Heart right ventricle (tissue), 16 donors: Measurements from ENCODE around the gene STK32A. TPM values are rescaled to one million over a fixed set of nuclear protein-coding genes. Genes with fewer than 3 reads are reported as not detected.
A peak's percentile ranks its signal among the peaks of the same experiment; 100 is the strongest.

Experiments
- ATAC-seq, 8 donors: fragments of 200-7000 bp; cut with Tn5 transposase; one replicate each; pipeline ENCODE4 v1.9.1; 2020; ENCODE audit warnings: mild to moderate bottlenecking in 8 of 8, moderate library complexity in 8 of 8, moderate number of reproducible peaks in 1 of 8
- DNase-seq, 2 donors: peaks; one replicate each; pipeline ENCODE4 v3.0.0-alpha.2; 2020
- H3K27ac ChIP-seq, 10 donors: fragments of 200-600 bp; sonication (generic) in 2 of 10; one replicate each; pipeline versions ENCODE4 v1.5.0 to v1.8.0; 2020 to 2022; ENCODE audit warnings: mild to moderate bottlenecking in 3 of 10
- H3K27me3 ChIP-seq, 7 donors: fragments of 200-600 bp; one replicate each; pipeline ENCODE4 v1.8.0; 2021 to 2022; ENCODE audit warnings: mild to moderate bottlenecking in 2 of 7
- H3K36me3 ChIP-seq, 9 donors: fragments of 200-600 bp; sonication (generic) in 1 of 9; one replicate each; pipeline versions ENCODE4 v1.5.0 to v1.8.0; 2020 to 2022; ENCODE audit warnings: mild to moderate bottlenecking in 2 of 9
- H3K4me1 ChIP-seq, 9 donors: fragments of 200-600 bp; sonication (generic) in 1 of 9; one replicate each; pipeline versions ENCODE4 v1.5.0 to v1.8.0; 2020 to 2022; ENCODE audit warnings: mild to moderate bottlenecking in 4 of 9
- H3K4me3 ChIP-seq, 10 donors: fragments of 200-600 bp; sonication (generic) in 2 of 10; one replicate each; pipeline versions ENCODE4 v1.5.0 to v1.8.0; 2020 to 2022; ENCODE audit warnings: mild to moderate bottlenecking in 7 of 10, moderate library complexity in 2 of 10
- H3K9me3 ChIP-seq, 11 donors: fragments of 200-600 bp in 10 of 11; sonication (generic) in 2 of 11; one replicate each; pipeline versions ENCODE4 v1.5.0 to v1.8.0; 2013 to 2022; ENCODE audit warnings: mild to moderate bottlenecking in 2 of 11, control low read depth in 1 of 11, moderate library complexity in 1 of 11
- WGBS, 2 donors: extraction: QIAGEN DNeasy Blood & Tissue Kit; methylation state at CpG; one replicate each; pipeline ENCODE4 v1.1.7; 2013; ENCODE audit warnings: inconsistent platforms in 1 of 2; 5-methylcytosine and 5-hydroxymethylcytosine counted together
- intact Hi-C, 10 donors: fragments of 100-400 bp; cut with DNase I; formaldehyde crosslinking; loops; one replicate each; pipeline versions ENCODE4 v1.11.1 to v1.14.2; 2022
- polyA plus RNA-seq, 2 donors: library from polyadenylated mRNA; stranded (reverse); fragments of 200-250 nt; gene quantifications; one replicate each; pipeline ENCODE4 v1.2.3, GENCODE V29; 2013
- total RNA-seq, 10 donors: library from RNA; stranded (reverse); fragmentation: NEBNext Ultra II Directional in 3 of 10; extraction: Animal tissue kit (Norgen Biotek cat#: 25700) in 3 of 10; gene quantifications; one replicate each; pipeline versions ENCODE4 v1.2.1 to v1.2.4, GENCODE V29; 2021 to 2023
- TF ChIP-seq, protein P1 (sequence below), 9 donors: fragments of 200-600 bp; sonication (generic) in 2 of 9; IDR thresholded peaks; one replicate each; pipeline versions ENCODE4 v1.5.0 to v1.8.0; 2021 to 2022; ENCODE audit warnings: antibody characterized with exemption in 9 of 9, mild to moderate bottlenecking in 5 of 9, moderate library complexity in 1 of 9
- donor health status: Arrhythmogenic right ventricular cardiomyopathy.
- donor health status: ischemic (EF 13 %, LVEDD 7.1; RV severe dilation, severe dysfunction).
- donor health status: healthy with polysubstance abuse.
- donor health status: DM: no; HTN: yes; CAD: no.
- donor health status: DM: no; HTN: no; CAD: no.
- donor health status: ischemic (EF 25% LVEDD 6.9; RV normal size, moderate dysfunction).
- donor health status: ischemic (EF 25% LVEDD 5.7; RV mildly dilated, moderate dysfunction).
- donor health status: healthy.
- donor health status: DM: yes; HTN: yes; CAD: no.
- donor health status: Ischemic cardiomyopathy.
- donor health status: ischemic (EF 35%, LVEDD 5.7; RV mildly dilated, moderate dysfunction).
- donor health status: nonischemic (EF 11% LVEDD 7.7; RV severe dilation, severe dysfunction).
- donor health status: DM: yes; HTN: yes; CAD: no.
- donor health status: PGD.
- donor health status: ischemic (EF 29% LVEDD 5.4; RV normal size, mild dysfunction).
- donor health status: nonischemic (EF 23%, LVEDD 6.1; RV moderate dilation, normal function).

The STK32A gene
- total and polyA plus RNA-seq, 12 donors, result 0.13 to 2.1 (median 0.76) TPM

DNA sequence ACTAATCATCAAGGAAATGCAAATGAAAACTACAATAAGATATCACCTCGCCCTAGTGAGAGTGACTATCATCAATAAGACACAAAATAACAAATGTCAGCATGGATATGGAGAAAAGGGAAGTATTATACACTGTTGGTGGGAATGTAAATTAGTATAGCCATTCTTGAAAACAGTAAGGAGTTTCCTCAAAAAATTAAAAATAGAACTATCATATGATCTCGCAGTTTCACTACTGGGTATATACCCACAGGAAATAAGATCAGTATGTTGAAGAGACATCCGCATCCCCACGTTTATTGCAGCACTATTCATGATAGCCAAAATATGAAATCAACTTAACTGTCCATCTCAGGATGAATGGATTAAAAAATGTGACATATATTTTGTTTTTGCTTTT, 31.6 kb upstream of the STK32A start:
- WGBS, 2 donors, result 63 to 67% methylated on average over 4 of the region's 4 CpGs
- Histone ChIP-seq H3K9me3 (peaks cover 0 to 7% (median 0%) of the 10 kb centered on the region in 11 donors), H3K27ac (no peak overlapping the region), H3K4me1 (no peaks in the 10 kb centered on the region), H3K4me3 (no peak overlapping the region), H3K27me3 (peaks cover 0 to 13% (median 0%) of the 10 kb centered on the region in 7 donors), H3K36me3 (no peaks in the 10 kb centered on the region)
- intact Hi-C loops, result no loop called here
- TF ChIP-seq, protein P1, sequence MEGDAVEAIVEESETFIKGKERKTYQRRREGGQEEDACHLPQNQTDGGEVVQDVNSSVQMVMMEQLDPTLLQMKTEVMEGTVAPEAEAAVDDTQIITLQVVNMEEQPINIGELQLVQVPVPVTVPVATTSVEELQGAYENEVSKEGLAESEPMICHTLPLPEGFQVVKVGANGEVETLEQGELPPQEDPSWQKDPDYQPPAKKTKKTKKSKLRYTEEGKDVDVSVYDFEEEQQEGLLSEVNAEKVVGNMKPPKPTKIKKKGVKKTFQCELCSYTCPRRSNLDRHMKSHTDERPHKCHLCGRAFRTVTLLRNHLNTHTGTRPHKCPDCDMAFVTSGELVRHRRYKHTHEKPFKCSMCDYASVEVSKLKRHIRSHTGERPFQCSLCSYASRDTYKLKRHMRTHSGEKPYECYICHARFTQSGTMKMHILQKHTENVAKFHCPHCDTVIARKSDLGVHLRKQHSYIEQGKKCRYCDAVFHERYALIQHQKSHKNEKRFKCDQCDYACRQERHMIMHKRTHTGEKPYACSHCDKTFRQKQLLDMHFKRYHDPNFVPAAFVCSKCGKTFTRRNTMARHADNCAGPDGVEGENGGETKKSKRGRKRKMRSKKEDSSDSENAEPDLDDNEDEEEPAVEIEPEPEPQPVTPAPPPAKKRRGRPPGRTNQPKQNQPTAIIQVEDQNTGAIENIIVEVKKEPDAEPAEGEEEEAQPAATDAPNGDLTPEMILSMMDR (IDR thresholded peaks at IDR 0.05), result no peak
- no peak for DNase-seq
- peak in 1 of 8 donors; percentile 46 for ATAC-seq

DNA sequence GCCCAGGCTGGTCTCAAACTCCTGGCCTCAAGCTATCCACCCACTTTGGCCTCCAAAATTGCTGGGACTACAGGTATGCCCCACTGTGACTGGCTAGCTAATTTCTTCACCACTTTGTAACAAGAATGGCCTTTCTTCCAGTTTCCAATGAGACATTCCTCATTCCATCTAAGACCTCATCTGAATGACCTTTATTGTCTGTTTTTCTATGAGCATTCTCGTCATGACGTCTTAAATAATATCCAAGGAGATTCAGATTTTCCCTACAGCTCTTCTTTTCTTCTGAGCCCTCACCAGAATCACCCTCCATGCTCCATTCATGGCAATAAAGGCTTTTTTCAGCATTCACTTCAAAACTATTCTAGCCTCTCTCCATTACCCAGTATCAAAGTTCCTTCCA, 30.2 kb upstream of the STK32A start:
- H3K4me3 ChIP-seq, result no peak overlapping the region
- intact Hi-C loops, result no loop called here
- TF ChIP-seq, protein P1 (IDR thresholded peaks at IDR 0.05), result no peak
- peaks cover 0 to 9% (median 0%) of the 10 kb centered on the region in 7 donors for H3K27me3 ChIP-seq
- no peaks in the 10 kb centered on the region for H3K36me3 ChIP-seq
- 86% methylated on average over 2 of the region's 2 CpGs for WGBS, 2 donors
- no peak overlapping the region for H3K27ac ChIP-seq
- no peak for ATAC-seq
- DNase-seq, result no peak
- no peaks in the 10 kb centered on the region for H3K4me1 ChIP-seq
- peaks cover 0 to 7% (median 0%) of the 10 kb centered on the region in 11 donors for H3K9me3 ChIP-seq

DNA sequence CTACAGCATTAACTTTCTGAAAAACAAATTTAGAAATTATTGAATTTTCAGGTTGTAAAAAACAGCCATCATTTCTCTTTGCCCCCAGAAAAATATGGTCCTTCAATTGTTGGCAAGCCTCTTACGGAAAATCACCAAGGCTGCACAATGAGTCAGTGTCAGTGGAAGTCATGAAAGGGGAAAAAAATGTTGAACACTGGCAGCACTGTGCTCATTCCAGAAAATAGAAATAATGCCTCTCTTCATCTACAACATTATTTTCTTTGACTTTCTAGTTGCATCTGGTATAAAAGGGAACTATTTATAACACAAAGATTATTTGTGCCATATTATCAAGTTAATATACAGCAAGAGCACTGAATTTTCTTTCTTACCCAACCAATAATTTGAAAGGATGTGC, 26.7 kb upstream of the STK32A start:
- DNase-seq, result no peak
- Histone ChIP-seq H3K4me1 (no peaks in the 10 kb centered on the region), H3K27ac (no peak overlapping the region), H3K36me3 (no peaks in the 10 kb centered on the region), H3K4me3 (no peak overlapping the region), H3K9me3 (peaks cover 0 to 7% (median 0%) of the 10 kb centered on the region in 11 donors), H3K27me3 (peaks cover 0 to 4% (median 0%) of the 10 kb centered on the region in 7 donors)
- TF ChIP-seq, protein P1 (IDR thresholded peaks at IDR 0.05), result no peak
- intact Hi-C loops, result no loop called here
- no peak for ATAC-seq
- 56 to 58% methylated on average over 1 of the region's 1 CpG for WGBS, 2 donors

DNA sequence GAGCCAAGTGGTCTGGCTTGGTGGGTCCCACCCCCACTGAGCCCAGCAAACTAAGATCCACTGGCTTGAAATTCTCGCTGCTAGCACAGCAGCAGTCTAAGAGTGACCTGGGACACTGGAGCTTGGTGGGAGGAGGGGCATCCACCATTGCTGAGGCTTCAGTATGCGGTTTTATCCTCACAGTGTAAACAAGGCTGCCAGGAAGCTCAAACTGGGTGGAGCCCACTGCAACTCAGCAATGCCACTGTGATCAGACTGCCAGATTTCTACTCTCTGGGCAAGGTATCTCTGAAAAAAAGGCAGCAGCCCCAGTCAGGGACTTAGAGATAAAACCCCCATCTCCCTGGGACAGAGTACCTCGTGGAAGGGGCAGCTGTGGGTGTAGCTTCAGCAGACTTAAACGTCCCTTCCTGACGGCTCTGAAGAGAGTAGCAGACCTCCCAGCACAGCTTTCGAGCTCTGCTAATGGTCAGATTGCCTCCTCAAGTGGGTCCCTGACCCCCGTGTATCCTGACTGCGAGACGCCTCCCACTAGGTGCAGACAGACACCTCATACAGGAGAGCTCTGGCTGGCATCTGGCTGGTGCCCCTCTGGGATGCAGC, 18.2 kb upstream of the STK32A start:
- intact Hi-C loops, result no loop called here
- H3K27me3 ChIP-seq, result peaks cover 0 to 30% (median 4%) of the 10 kb centered on the region in 7 donors
- no peaks in the 10 kb centered on the region for H3K36me3 ChIP-seq
- no peaks in the 10 kb centered on the region for H3K4me1 ChIP-seq
- H3K27ac ChIP-seq, result no peak overlapping the region
- no peak for ATAC-seq
- TF ChIP-seq, protein P1 (IDR thresholded peaks at IDR 0.05), result no peak
- no peak overlapping the region for H3K4me3 ChIP-seq
- peaks cover 0 to 9% (median 0%) of the 10 kb centered on the region in 11 donors for H3K9me3 ChIP-seq
- WGBS, 2 donors, result 31% methylated on average over 9 of the region's 9 CpGs
- no peak for DNase-seq
